Uterus (tissue), 2 donors: ENCODE data around the gene ZFAND3.

Experiments used
- POLR2A ChIP-seq, 2 donors: fragments of 450-650 bp; IDR thresholded peaks; one replicate each; pipeline ENCODE4 v1.6.1; 2016; ENCODE audit warnings: antibody characterized with exemption in 2 of 2, mild to moderate bottlenecking in 1 of 2, moderate library complexity in 1 of 2
- TF ChIP-seq, protein P1 (sequence below), 4 experiments: fragments of 200-600 bp in 2 of 4; fragments of 450-650 bp in 2 of 4; sonication (generic) in 2 of 4; IDR thresholded peaks; one replicate each; pipeline ENCODE4 v1.5.1; 2016 to 2019; ENCODE audit warnings: antibody characterized with exemption in 4 of 4, mild to moderate bottlenecking in 2 of 4, moderate library complexity in 1 of 4

DNA sequence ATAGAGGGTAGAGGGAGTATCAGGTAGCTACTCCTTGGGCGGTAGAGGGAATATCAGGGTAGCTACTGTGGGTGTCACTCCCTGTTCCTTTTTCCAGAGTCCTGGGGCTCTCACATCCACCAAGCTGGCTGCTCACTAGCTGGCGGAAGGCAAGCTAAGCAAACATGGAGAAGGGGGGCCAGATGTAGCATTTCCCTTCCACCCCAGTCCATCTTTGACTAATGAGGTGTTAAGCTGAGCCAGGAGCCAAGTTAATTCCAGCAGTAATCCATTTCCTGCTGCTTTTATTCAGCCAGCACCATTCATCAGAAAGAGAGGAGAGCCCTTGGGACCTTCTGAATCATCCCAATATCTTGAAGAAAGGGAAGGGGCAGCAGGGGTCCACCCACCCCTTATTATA, 330.0 kb downstream of the ZFAND3 start:
- TF ChIP-seq, protein P1, sequence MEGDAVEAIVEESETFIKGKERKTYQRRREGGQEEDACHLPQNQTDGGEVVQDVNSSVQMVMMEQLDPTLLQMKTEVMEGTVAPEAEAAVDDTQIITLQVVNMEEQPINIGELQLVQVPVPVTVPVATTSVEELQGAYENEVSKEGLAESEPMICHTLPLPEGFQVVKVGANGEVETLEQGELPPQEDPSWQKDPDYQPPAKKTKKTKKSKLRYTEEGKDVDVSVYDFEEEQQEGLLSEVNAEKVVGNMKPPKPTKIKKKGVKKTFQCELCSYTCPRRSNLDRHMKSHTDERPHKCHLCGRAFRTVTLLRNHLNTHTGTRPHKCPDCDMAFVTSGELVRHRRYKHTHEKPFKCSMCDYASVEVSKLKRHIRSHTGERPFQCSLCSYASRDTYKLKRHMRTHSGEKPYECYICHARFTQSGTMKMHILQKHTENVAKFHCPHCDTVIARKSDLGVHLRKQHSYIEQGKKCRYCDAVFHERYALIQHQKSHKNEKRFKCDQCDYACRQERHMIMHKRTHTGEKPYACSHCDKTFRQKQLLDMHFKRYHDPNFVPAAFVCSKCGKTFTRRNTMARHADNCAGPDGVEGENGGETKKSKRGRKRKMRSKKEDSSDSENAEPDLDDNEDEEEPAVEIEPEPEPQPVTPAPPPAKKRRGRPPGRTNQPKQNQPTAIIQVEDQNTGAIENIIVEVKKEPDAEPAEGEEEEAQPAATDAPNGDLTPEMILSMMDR (IDR thresholded peaks at IDR 0.05) = no peak
- TF ChIP-seq POLR2A (IDR thresholded peaks at IDR 0.05) = no peak
